Spleen (tissue), 7 donors: ENCODE results near the gene CIB4.

ENCODE experiments used
- POLR2A ChIP-seq, 3 donors: fragments of 450-650 bp; IDR thresholded peaks; one replicate each; pipeline ENCODE4 v1.5.1; 2017; ENCODE audit warnings: antibody characterized with exemption in 3 of 3, mild to moderate bottlenecking in 1 of 3
- POLR2AphosphoS5 ChIP-seq, 3 donors: sonication (generic); formaldehyde crosslinking; IDR thresholded peaks; one replicate each; pipeline ENCODE4 v1.5.1; 2017; ENCODE audit warnings: antibody characterized with exemption in 3 of 3
- TF ChIP-seq, protein P1 (sequence below), 11 experiments: fragments of 200-600 bp in 7 of 11; fragments of 450-650 bp in 4 of 11; sonication (generic) in 4 of 11; IDR thresholded peaks in 8 of 11; conservative IDR thresholded peaks in 3 of 11; 1 replicate in 7 of 11; 2 replicates in 4 of 11; pipeline versions ENCODE4 v1.4.0 to v1.8.0; 2016 to 2021; ENCODE audit warnings: antibody characterized with exemption in 11 of 11, inconsistent platforms in 4 of 11, mild to moderate bottlenecking in 1 of 11
- donor health status: DM: no; HTN: no; CAD: no; lungs with moderate emphysema.
- donor health status: DM: no; HTN: no; CAD: no.
- donor health status: DM: no; HTN: no; CAD: no.

DNA sequence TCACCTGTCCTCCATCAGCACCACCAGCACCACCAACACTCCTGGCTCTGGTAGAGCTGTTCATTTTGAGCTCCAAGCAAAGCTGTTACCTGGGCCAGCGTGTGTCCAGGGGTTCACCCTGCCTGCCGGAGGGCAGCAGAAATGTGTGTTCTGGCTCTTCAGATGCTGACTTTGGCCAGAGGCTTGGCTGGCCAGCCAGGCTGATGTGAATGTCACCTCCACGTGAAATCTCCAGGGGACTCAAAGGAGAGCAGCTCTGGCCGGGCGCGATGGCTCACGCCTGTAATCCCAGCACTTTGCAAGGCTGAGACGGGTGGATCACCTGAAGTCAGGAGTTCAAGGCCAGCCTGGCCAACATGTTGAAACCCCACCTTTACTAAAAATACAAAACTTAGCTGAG is 33.5 kb downstream of the CIB4 start:
- TF ChIP-seq, protein P1, sequence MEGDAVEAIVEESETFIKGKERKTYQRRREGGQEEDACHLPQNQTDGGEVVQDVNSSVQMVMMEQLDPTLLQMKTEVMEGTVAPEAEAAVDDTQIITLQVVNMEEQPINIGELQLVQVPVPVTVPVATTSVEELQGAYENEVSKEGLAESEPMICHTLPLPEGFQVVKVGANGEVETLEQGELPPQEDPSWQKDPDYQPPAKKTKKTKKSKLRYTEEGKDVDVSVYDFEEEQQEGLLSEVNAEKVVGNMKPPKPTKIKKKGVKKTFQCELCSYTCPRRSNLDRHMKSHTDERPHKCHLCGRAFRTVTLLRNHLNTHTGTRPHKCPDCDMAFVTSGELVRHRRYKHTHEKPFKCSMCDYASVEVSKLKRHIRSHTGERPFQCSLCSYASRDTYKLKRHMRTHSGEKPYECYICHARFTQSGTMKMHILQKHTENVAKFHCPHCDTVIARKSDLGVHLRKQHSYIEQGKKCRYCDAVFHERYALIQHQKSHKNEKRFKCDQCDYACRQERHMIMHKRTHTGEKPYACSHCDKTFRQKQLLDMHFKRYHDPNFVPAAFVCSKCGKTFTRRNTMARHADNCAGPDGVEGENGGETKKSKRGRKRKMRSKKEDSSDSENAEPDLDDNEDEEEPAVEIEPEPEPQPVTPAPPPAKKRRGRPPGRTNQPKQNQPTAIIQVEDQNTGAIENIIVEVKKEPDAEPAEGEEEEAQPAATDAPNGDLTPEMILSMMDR (IDR thresholded peaks at IDR 0.05 in 8 of 11, conservative IDR thresholded peaks at IDR 0.05 in 3 of 11): no peak
- TF ChIP-seq POLR2A (IDR thresholded peaks at IDR 0.05) (no peak), POLR2AphosphoS5 (IDR thresholded peaks at IDR 0.05) (no peak)
